ENCODE data around the gene POLK. TPM values are rescaled to one million over a fixed set of nuclear protein-coding genes. Genes with fewer than 3 reads are reported as not detected.

POLK gene
- polyA plus RNA-seq, 6 donors from 2014 or later: 19.3 to 34.7 (median 27.1) TPM

DNA sequence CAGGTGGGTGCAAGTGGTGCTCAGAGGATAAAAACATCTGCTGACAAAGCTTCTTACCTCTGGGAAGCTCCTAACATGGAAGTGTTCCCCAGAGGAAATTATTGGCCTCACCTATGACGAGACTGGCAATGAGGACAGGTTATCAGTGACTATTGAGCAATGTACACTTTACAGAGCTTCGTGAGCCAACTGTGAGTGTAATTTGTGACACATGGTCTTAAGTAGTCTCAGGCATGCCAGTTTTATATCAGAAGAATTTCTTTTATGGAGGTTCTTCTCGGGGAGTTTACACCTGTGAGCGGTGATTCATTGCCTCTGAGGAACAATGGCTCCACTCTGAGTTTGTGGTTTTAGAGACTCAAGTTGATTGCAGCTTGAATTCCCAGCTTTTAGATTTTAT lies 110.9 kb downstream of the POLK start:
- Mint-ChIP-seq H3K9me3 (no peaks in the 10 kb centered on the region), H3K27ac (no peak overlapping the region), H3K27me3 (no peaks in the 10 kb centered on the region), H3K4me3 (no peak overlapping the region), H3K36me3 (no peaks in the 10 kb centered on the region), H3K4me1 (no peaks in the 10 kb centered on the region)
- DNase-seq (no peak), ATAC-seq (ENCODE audit: low read depth in 2 of 2) (no peak)

DNA sequence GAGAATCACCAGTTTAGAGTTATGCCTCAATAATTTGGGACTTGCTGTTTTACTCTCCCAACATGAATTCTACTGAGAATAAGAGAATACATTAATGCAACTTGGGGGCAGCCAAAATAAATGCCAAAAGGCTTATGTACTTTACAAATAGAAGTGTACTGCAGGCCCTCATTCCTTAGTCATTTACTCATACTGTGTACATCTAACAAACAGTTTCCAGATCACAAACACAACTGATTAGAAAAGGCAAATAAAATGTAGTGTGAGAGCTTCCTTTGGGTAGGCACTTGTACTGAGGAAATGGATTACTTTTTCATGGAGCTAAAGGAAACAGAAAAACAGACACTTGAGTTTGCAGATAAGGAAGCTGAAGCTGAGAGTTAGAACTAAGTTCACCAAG lies 112.2 kb downstream of the POLK start:
- Mint-ChIP-seq H3K4me3 (no peak overlapping the region), H3K9me3 (no peaks in the 10 kb centered on the region), H3K27me3 (no peaks in the 10 kb centered on the region), H3K27ac (no peak overlapping the region), H3K4me1 (no peaks in the 10 kb centered on the region), H3K36me3 (no peaks in the 10 kb centered on the region)
- ATAC-seq (ENCODE audit: low read depth in 2 of 2) (no peak), DNase-seq (no peak)

DNA sequence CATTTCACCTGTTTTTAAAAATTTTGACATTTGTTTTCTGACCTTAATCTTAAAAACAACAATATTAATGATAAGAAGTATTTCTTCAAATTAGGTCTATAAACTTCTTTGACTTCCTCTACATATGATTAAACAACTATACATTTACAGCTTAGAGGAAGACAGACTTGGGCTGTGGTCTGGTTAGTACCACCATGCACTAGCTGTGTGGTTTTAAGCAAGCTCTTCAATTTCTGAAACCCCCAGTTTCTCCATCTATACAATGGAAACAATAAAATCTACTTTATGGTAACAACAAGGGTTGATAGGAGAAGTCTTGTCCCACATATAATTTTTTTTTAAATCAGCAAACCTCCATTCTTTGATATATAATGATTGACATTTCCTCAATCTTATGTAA lies 115.3 kb downstream of the POLK start:
- ATAC-seq (ENCODE audit: low read depth in 2 of 2) (no peak), DNase-seq (no peak)
- no peaks in the 10 kb centered on the region for H3K9me3 Mint-ChIP-seq
- H3K27me3 Mint-ChIP-seq: no peaks in the 10 kb centered on the region
- H3K4me3 Mint-ChIP-seq: no peak overlapping the region
- no peaks in the 10 kb centered on the region for H3K36me3 Mint-ChIP-seq
- no peaks in the 10 kb centered on the region for H3K4me1 Mint-ChIP-seq
- H3K27ac Mint-ChIP-seq: no peak overlapping the region

DNA sequence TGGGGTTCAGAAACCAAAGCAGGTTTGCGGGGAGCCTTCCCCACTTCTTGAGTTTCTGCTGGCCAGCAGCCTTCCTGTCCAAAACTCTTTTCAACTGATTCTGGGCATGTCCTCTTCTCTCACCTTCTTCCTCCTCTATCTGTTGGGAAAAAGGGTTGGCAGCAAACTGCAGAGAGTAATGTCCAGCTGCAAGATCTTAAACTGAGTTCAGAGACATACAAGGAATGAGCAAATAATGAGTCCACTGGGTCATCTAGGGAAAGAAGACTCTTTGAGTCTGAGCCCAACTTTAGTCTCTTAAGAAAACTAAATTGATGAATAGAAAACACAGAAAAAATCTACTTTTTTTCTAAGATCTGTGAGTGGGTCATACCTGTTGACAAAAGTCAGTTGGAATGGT lies 116.1 kb downstream of the POLK start:
- no peaks in the 10 kb centered on the region for H3K36me3 Mint-ChIP-seq
- no peaks in the 10 kb centered on the region for H3K27me3 Mint-ChIP-seq
- peak overlapping the region in 1 of 6 donors; percentile 67 for H3K27ac Mint-ChIP-seq
- H3K4me3 Mint-ChIP-seq: no peak overlapping the region
- H3K9me3 Mint-ChIP-seq: peaks cover 0 to 4% (median 0%) of the 10 kb centered on the region in 7 donors
- DNase-seq: no peak
- no peaks in the 10 kb centered on the region for H3K4me1 Mint-ChIP-seq
- ATAC-seq (ENCODE audit: low read depth in 2 of 2): no peak

DNA sequence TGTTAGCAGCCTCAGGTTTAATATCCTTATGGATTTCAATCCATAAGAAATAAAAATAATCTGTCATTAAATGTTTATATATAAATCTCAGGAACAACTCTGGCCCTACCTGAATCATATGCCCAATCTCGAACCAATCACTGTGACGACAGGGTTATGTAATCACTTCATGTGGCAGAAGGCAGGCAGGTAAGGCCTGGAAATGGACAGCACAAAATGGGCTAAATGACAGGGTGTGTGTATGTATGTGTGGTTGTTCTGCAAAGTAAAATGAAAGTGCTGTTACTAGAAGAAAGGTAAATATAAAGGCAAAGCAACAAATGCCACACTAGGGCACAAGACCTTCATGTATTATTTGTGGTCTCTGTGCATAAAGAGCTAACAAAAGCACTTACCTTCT lies 119.2 kb downstream of the POLK start:
- Mint-ChIP-seq H3K4me3 (no peak overlapping the region), H3K27ac (no peak overlapping the region), H3K36me3 (peaks cover 0 to 4% of the 10 kb centered on the region in 2 donors), H3K9me3 (peaks cover 0 to 4% (median 0%) of the 10 kb centered on the region in 7 donors), H3K4me1 (no peaks in the 10 kb centered on the region), H3K27me3 (peaks cover 0 to 3% (median 0%) of the 10 kb centered on the region in 3 donors)
- no peak for ATAC-seq (ENCODE audit: low read depth in 2 of 2)
- no peak for DNase-seq

DNA sequence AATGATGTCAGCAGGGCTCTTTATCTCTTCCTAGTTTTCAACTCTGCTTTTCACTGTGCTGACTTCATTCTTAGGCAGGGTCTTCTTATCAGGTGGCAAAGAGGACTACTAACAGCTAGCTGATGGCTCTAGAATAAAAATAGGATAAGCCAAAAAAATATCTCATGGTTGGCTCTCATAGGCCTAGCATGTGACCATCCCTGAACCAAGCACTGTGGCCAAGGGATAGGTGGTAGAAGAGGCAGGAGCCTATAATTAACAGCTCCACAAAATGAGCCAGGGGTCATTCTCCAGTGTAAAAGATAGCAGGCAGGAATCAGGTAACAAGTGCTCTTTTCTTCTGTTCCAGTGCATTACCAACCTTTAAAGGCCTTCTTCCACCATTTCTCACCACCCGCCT lies 120.6 kb downstream of the POLK start:
- H3K27me3 Mint-ChIP-seq: peaks cover 0 to 14% (median 4%) of the 10 kb centered on the region in 3 donors
- H3K4me3 Mint-ChIP-seq: no peak overlapping the region
- H3K36me3 Mint-ChIP-seq: peaks cover 0 to 4% of the 10 kb centered on the region in 2 donors
- ATAC-seq (ENCODE audit: low read depth in 2 of 2) (no peak), DNase-seq (no peak)
- H3K4me1 Mint-ChIP-seq: no peaks in the 10 kb centered on the region
- peak overlapping the region in 1 of 6 donors; percentile 8 for H3K27ac Mint-ChIP-seq
- peaks cover 0 to 4% (median 0%) of the 10 kb centered on the region in 7 donors for H3K9me3 Mint-ChIP-seq

DNA sequence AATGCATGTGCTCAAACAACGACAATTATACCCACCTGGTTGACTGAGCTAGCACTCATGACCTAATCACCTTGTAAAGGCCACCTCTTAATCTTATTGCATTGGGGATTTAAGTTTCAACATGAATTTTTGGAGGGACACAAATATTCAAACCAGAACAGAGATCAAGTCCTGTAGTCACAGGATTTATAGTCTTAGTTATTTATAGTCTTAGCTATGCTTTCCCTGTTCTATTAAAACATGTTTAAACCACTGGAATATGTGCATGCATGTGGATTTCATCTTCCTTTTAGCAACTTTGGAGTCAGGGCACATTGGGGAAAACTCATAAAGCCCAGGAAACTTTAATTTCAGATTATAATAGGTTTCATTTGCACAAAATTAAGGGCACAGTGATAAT lies 126.3 kb downstream of the POLK start:
- no peak for ATAC-seq (ENCODE audit: low read depth in 2 of 2)
- H3K27ac Mint-ChIP-seq: no peak overlapping the region
- H3K36me3 Mint-ChIP-seq: peaks cover 0 to 4% of the 10 kb centered on the region in 2 donors
- DNase-seq: no peak
- H3K27me3 Mint-ChIP-seq: peaks cover 0 to 14% (median 4%) of the 10 kb centered on the region in 3 donors
- peaks cover 0 to 5% (median 2%) of the 10 kb centered on the region in 7 donors for H3K9me3 Mint-ChIP-seq
- H3K4me1 Mint-ChIP-seq: no peaks in the 10 kb centered on the region
- H3K4me3 Mint-ChIP-seq: no peak overlapping the region

DNA sequence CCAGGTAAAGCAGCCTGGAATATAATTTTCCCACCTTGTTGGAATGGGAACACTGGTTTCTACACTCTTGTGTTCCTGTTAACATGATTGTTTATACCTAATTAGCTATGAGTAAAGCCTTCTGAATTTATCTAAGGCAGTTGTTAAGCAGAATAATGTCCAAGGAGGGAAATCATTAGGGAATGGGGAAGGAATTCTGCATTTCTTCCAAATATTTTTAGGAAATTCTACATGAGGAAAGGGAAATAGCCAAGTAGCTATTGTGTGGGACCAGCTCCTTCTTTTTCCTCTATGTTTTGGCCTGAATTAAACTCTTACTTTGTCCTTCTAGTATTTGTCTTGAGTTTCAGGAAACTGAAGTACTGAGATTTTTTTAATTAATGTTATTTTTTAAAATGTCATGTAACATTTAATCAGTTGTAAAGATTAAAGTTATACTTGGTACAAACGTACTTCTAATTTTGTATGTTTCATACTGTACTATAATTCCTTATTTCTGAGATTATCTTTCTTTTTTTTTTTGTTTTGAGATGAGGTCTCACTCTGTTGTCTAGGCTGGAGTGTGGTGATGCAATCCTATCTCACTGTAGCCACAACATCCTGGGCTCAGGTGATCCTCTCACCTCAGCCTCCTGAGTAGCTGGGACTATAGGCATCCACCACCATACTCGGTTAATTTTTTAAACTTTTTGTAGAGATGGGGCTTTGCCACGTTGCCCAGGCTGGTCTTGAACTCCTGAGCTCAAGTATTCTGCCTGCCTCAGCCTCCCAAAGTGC lies 128.0 kb downstream of the POLK start:
- H3K27ac Mint-ChIP-seq: no peak overlapping the region
- peaks cover 0 to 5% (median 2%) of the 10 kb centered on the region in 7 donors for H3K9me3 Mint-ChIP-seq
- ATAC-seq (ENCODE audit: low read depth in 2 of 2): no peak
- no peaks in the 10 kb centered on the region for H3K4me1 Mint-ChIP-seq
- H3K27me3 Mint-ChIP-seq: peaks cover 0 to 14% (median 4%) of the 10 kb centered on the region in 3 donors
- peaks cover 0 to 2% of the 10 kb centered on the region in 2 donors for H3K36me3 Mint-ChIP-seq
- no peak overlapping the region for H3K4me3 Mint-ChIP-seq
- DNase-seq: no peak

DNA sequence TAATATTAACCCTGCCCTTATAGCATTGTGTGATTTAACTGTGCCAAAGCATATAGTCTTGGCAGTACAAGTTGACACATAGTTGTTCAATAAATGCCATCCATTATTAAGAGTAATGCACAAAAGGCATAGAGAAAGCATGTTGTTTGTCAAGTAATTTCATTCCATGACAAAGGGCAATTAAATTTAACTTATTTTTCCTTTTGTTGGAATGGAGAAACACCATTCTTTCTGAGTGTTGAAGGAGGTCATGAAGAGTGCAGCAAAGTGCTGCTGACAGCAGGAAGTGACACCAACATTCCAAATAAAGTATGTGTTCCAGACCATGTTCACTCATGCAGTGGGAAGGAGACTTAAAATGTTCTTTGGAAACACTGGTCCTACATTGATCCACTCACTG lies 128.7 kb downstream of the POLK start:
- ATAC-seq (ENCODE audit: low read depth in 2 of 2) (no peak), DNase-seq (no peak)
- peaks cover 0 to 14% (median 4%) of the 10 kb centered on the region in 3 donors for H3K27me3 Mint-ChIP-seq
- no peak overlapping the region for H3K27ac Mint-ChIP-seq
- H3K36me3 Mint-ChIP-seq: no peaks in the 10 kb centered on the region
- no peaks in the 10 kb centered on the region for H3K4me1 Mint-ChIP-seq
- no peak overlapping the region for H3K4me3 Mint-ChIP-seq
- peaks cover 0 to 5% (median 2%) of the 10 kb centered on the region in 7 donors for H3K9me3 Mint-ChIP-seq

DNA sequence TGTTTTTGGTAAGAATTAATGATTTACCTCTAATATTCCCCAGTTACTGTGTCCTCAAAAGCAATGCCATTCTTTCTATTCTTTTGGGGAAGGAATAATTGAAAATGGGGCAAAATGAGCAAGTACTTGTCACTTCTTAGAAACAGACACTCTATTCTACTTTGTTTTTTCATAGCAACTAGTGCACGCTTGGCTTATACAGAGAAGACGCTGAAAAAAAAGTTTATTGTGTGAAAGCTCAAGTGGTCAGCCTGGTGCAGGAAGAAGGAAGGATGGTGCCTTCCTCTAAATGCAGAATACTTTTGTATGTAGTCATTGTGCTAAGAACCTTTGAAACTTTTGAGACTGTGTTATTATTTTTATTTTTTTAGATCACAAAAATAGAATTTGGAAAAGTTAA lies 129.1 kb downstream of the POLK start:
- no peaks in the 10 kb centered on the region for H3K4me1 Mint-ChIP-seq
- no peak overlapping the region for H3K27ac Mint-ChIP-seq
- DNase-seq (no peak), ATAC-seq (ENCODE audit: low read depth in 2 of 2) (no peak)
- no peaks in the 10 kb centered on the region for H3K36me3 Mint-ChIP-seq
- H3K4me3 Mint-ChIP-seq: no peak overlapping the region
- H3K9me3 Mint-ChIP-seq: peaks cover 0 to 4% (median 2%) of the 10 kb centered on the region in 7 donors
- peaks cover 0 to 11% (median 4%) of the 10 kb centered on the region in 3 donors for H3K27me3 Mint-ChIP-seq

DNA sequence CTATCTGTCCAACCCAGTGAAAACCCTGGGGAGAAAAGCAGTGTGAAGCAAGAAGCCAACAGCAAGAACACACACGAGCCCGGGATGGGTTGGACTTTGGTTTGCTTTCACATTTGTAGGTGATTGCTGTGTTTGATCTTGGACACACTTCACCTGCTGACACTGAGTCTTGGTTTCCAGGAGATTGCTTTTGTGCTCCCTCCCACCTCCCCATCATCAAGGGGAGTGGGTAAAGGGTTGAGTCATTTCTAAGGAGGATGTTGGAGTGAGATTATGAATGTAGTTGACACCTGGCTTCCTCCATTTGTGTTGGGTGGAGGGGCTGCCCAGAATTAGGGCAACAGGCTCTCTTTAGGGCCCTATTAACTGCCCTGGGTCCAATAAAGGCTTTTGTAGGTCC lies 137.0 kb downstream of the POLK start:
- no peak overlapping the region for H3K27ac Mint-ChIP-seq
- ATAC-seq (ENCODE audit: low read depth in 2 of 2) (no peak), DNase-seq (no peak)
- H3K4me1 Mint-ChIP-seq: no peaks in the 10 kb centered on the region
- no peak overlapping the region for H3K4me3 Mint-ChIP-seq
- H3K27me3 Mint-ChIP-seq: no peaks in the 10 kb centered on the region
- H3K36me3 Mint-ChIP-seq: no peaks in the 10 kb centered on the region
- peaks cover 0 to 4% (median 0%) of the 10 kb centered on the region in 7 donors for H3K9me3 Mint-ChIP-seq

Other genes starting within 250 kb of the POLK start
- 10 to 100 TPM in 5 of 6 donors, 1 to 10 TPM in 1; 9.9 to 22.4 (median 14.1) TPM for gene HMGCR, start 174.7 kb upstream of the POLK start, polyA plus RNA-seq (ENCODE audit: low read depth in 6 of 6)
- 10 to 100 TPM; 16.6 to 27.3 (median 22.1) TPM for gene CERT1, start 262 bp upstream of the POLK start, polyA plus RNA-seq (ENCODE audit: low read depth in 6 of 6)
- gene ANKDD1B, start 99.6 kb downstream of the POLK start, polyA plus RNA-seq (ENCODE audit: low read depth in 6 of 6): under 1 TPM in 1 of 6 donors, not detected in 5; 0.19 TPM
- 10 to 100 TPM; 11.1 to 26.7 (median 18.9) TPM for gene POC5, start 205.5 kb downstream of the POLK start, polyA plus RNA-seq (ENCODE audit: low read depth in 6 of 6)

Data from naive B cell (primary cell).